Fibroblast of pulmonary artery (primary cell): ENCODE measurements around the gene RBM19.

ENCODE experiments used
- DNase-seq: peaks from one replicate; pipeline ENCODE4 v3.0.0-alpha.2; 2010; ENCODE audit warnings: low read depth
- H3K4me3 ChIP-seq: replicated peaks from 2 replicates; pipeline ENCODE4 v1.5.1; 2011; ENCODE audit warnings: low read depth, mild to moderate bottlenecking, control low read depth, low read length, moderate library complexity
- TF ChIP-seq, protein P1 (sequence below): IDR thresholded peaks from 2 replicates; pipeline ENCODE4 v1.5.1; 2011; ENCODE audit warnings: mild to moderate bottlenecking, control low read depth, low read length, inconsistent platforms; ENCODE audit errors: missing control alignments

Gene RBM19

DNA sequence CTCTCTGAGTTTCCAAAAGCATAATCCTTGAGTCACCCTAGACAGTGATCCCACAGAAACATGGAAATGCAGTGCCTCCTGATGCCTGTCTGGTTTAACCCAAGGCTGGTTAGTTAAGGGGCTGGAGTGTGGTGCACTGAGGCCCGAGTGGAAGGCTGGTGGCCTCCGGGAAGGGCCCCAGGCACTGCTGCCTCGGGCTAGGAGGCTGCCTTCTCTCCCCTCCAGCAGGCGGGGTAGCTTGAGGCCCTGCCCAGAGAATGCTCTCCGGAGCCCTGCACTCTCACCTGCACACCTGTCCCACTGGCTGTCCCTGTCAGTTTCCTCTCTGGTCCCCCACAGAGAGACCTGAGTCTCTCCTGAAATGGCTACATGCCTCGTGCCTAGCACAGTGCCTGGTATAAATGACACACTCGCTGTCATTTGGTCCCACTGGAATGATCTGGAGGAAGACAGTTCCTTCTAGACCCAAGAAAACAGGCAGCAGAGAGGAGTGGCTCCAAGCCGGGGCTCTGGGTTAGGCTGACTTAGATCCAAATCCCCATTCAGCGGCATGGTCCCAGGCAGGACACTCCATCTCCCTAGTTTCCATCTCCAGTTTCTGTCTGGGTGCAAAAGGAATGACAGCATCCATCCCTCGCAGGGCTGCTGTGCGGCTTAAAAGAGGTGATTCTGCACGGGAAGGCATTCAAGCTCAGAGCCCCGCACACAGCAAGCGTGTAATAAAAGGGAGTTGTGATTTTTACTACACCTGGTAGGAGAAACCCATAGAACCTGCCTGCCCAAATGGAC lies 54.0 kb downstream of the RBM19 start:
- TF ChIP-seq, protein P1, sequence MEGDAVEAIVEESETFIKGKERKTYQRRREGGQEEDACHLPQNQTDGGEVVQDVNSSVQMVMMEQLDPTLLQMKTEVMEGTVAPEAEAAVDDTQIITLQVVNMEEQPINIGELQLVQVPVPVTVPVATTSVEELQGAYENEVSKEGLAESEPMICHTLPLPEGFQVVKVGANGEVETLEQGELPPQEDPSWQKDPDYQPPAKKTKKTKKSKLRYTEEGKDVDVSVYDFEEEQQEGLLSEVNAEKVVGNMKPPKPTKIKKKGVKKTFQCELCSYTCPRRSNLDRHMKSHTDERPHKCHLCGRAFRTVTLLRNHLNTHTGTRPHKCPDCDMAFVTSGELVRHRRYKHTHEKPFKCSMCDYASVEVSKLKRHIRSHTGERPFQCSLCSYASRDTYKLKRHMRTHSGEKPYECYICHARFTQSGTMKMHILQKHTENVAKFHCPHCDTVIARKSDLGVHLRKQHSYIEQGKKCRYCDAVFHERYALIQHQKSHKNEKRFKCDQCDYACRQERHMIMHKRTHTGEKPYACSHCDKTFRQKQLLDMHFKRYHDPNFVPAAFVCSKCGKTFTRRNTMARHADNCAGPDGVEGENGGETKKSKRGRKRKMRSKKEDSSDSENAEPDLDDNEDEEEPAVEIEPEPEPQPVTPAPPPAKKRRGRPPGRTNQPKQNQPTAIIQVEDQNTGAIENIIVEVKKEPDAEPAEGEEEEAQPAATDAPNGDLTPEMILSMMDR = no peak
- no peak for DNase-seq
- H3K4me3 ChIP-seq = no peak overlapping the region

DNA sequence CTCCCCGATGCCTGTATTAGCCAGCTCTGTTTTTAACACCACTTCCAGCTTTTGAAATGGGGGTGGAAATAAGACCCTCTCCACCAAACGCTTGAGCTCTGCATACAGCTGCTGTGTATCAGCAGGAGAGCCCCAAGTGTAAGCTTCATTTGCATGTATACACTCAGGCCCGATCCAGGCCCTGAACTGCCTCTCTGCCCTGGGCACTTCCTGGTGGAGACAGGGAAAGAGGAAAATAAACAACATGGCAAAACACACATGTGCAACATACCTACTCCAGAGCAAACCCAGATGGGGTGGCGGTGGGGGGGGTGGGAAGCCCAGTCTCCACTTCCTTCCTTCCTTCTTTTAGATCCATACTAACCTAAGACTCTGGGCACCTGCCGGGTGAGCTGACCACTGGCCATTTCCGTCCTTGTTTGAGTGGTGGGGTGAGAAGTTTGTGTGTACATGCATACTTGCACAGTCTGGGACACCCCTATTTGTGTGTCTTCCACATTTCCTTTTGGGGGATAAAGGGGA lies 55.3 kb downstream of the RBM19 start:
- TF ChIP-seq, protein P1 = no peak
- DNase-seq = no peak
- no peak overlapping the region for H3K4me3 ChIP-seq

DNA sequence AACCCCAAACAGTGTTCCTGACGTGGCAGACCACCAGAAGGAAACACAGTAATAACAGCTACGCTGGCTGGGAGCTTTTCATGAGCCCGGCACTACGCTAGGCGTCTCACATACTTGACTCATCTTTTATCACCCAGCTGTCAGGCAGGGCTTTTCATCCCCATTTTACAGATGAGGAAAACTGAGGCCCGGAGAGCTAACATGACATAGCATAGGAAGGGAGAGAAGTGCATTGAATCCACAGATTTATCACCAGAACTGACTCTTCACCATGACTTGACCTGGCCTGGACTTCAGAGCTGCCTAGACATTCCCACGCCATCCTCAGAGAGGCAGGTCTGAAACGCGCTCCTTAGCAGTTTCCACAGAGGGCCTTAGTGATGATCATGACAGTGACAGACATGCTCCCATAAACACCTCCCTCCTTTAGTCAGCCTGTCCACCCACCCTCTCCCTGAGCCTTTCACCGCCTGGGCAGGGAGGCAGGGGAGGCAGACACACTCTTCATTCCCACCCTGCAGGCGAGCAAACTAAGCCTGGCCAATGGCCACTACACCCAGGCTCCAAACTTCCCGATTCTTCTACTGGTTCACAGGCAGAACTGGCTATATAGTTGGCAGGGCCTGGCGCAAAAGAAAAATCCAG lies 56.2 kb downstream of the RBM19 start:
- no peak for DNase-seq
- TF ChIP-seq, protein P1 = no peak
- H3K4me3 ChIP-seq = no peak overlapping the region

DNA sequence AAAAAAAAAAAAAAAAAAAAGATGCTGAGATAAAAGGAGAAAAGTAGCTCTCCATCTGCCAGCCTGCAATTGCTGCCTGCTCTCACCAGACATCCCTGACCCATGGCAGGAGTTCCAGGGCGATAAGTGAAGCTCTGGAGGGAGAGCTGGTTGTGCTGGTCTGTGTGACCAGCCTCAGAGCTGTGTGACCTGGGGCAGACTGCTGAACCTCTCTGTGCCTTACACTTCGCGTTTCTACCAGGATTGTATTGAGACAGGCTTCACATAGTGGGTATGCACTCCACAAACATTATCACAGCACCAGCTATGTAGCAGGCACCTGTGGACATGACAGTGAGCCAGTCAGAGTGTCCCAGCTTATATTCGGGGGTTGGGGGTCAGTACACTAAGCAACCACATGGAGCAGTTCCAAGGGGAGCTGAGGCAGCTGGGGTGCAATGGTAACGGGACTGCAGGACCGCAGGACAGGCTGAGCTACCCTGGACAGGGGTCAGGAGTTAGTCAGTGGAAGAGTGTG lies 57.5 kb downstream of the RBM19 start:
- no peak overlapping the region for H3K4me3 ChIP-seq
- DNase-seq = no peak
- TF ChIP-seq, protein P1 = no peak

DNA sequence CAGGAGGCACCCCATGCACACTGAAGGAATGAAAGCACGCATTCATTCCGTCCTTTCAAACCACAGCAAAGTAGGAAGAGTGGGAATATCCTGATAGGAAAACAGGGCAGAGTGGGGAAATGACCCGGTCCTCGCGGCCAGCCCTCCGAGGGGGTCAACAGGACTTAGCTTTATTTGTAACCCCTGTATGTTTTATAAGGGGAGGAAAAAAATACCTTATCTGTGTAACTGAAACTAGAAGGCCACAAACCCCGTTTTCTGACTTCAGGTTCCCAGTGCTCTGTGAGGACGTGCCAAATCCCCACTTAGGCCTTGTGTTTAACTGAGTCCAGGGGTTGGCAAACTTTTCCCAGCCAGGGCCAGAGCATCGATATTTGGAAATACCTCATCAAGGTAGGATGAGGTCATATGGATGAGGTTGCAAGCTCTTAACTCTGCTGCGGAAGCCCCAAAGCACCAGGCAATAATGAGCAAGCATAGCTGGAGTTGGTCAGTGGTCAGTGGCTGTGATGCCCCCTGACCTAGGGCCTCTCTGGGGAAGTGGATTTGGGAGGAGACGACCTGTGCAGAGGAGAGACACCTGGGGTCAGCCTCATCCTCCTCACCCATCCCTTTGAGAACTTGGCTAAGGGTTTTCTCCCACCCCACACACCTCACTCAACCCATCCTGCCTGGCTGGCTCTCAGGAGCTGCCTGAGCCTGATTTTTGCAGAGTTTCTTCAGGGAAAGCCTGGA lies 58.5 kb downstream of the RBM19 start:
- TF ChIP-seq, protein P1 = no peak
- H3K4me3 ChIP-seq = no peak overlapping the region
- no peak for DNase-seq

DNA sequence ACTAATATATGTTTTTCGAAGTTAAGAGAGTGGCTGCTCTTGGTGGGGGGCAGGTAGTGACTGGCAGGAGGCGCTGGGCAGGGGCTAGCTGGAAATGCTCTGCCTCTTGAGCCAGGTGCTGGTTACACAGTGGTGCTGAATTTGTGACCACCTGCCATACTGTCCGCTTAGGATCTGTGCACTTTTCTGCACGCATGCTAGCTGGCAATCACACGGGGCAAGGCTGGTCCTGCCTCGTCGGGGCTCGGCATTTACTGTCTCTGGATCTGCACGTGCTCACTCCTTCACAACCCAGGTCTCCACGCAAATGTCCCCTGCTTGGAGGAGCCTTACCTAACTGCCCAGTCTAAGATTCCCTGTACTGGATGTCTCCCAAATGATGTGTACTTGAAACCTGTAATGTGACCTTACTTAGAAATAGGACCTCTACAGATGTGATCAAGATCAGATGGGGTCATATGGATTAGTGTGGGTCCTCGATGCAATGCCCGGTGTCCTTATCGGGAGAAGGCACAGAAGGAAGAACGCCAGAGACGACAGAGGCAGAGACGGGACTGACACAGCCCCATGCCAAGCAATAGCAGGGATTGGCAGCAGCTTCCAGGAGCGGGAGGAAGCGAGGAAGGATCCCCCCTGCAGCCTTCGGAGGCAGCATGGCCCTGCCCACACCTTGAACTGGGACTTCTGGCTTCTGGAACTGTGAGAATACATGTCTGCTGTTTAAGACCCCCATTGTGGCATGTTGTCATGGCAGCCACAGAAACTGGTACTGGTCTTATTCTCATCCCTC lies 59.5 kb downstream of the RBM19 start:
- H3K4me3 ChIP-seq = no peak overlapping the region
- TF ChIP-seq, protein P1 = no peak
- no peak for DNase-seq
